PC-9 (cell line): ENCODE data around the gene TBC1D22A. TPM values are rescaled to one million over a fixed set of nuclear protein-coding genes. Genes with fewer than 3 reads are reported as not detected.
A peak's percentile ranks its signal among the peaks of the same experiment; 100 is the strongest.

Source experiments
- BruUV-seq: library from RNA; stranded (reverse); fragments of 400-500 nt; replicated peaks from 2 replicates; lab custom pipeline; 2021; lab: Mats Ljungman, UMichigan
- CTCF ChIA-PET: fragments of 300-600 bp; sonication (Branson Sonifier 250); formaldehyde crosslinking; loops from one replicate; lab custom pipeline; 2022; ENCODE audit warnings: antibody characterized with exemption; lab: Charles Lee
- POLR2A ChIA-PET: fragments of 300-600 bp; sonication (Branson Sonifier 250); formaldehyde crosslinking; loops from one replicate; lab custom pipeline; 2022; ENCODE audit warnings: antibody characterized with exemption; ENCODE audit not compliant: unreplicated experiment; lab: Charles Lee
- DNase-seq, 2 experiments: peaks; one replicate each; pipeline versions ENCODE4 v3.0.0 to v3.0.0-alpha.2; 2015 to 2022; ENCODE audit warnings: mixed read lengths in 1 of 2
- H2AFZ ChIP-seq: fragments of 200-600 bp; sonication (generic); 2 replicates; pipeline ENCODE4 v1.8.1; 2017; ENCODE audit warnings: antibody characterized with exemption
- H3F3A ChIP-seq: fragments of 200-600 bp; sonication (generic); 2 replicates; pipeline ENCODE4 v1.8.1; 2017; ENCODE audit warnings: antibody characterized with exemption, mild to moderate bottlenecking, low read depth; ENCODE audit not compliant: insufficient read depth
- H3K27ac ChIP-seq: fragments of 200-600 bp; sonication (generic); 2 replicates; pipeline ENCODE4 v1.6.1; 2016; ENCODE audit warnings: mixed run types
- H3K27me3 ChIP-seq: fragments of 200-600 bp; sonication (generic); 2 replicates; pipeline ENCODE4 v1.6.1; 2016; ENCODE audit warnings: low read depth, mixed run types; ENCODE audit not compliant: insufficient read depth
- H3K36me3 ChIP-seq: fragments of 200-600 bp; sonication (generic); 2 replicates; pipeline ENCODE4 v1.6.1; 2016; ENCODE audit warnings: low read depth, mixed run types
- H3K4me1 ChIP-seq: fragments of 200-600 bp; sonication (generic); replicated peaks from 2 replicates; pipeline ENCODE4 v1.6.1; 2016; ENCODE audit warnings: mixed run types; ENCODE audit not compliant: insufficient read depth
- H3K4me2 ChIP-seq: fragments of 200-600 bp; sonication (generic); 2 replicates; pipeline ENCODE4 v1.6.1; 2017; ENCODE audit warnings: mixed run types
- H3K4me3 ChIP-seq: fragments of 200-600 bp; sonication (generic); 2 replicates; pipeline ENCODE4 v1.6.1; 2016; ENCODE audit warnings: mixed run types
- H3K79me2 ChIP-seq: fragments of 200-600 bp; sonication (generic); 2 replicates; pipeline ENCODE4 v1.6.1; 2017; ENCODE audit warnings: low read depth, mixed run types
- H3K9me2 ChIP-seq: fragments of 200-600 bp; sonication (generic); 2 replicates; pipeline ENCODE4 v1.8.1; 2017; ENCODE audit warnings: mild to moderate bottlenecking; ENCODE audit not compliant: insufficient read depth
- H3K9me3 ChIP-seq: fragments of 200-600 bp; sonication (generic); 2 replicates; pipeline ENCODE4 v1.8.1; 2016; ENCODE audit warnings: low read depth; ENCODE audit not compliant: insufficient read depth
- H4K20me1 ChIP-seq: fragments of 200-600 bp; sonication (generic); 2 replicates; pipeline ENCODE4 v1.8.1; 2017; ENCODE audit not compliant: insufficient read depth
- CTCF ChIP-seq: fragments of 200-600 bp; sonication (generic); conservative IDR thresholded peaks from 2 replicates; pipeline ENCODE4 v1.6.1; 2017; ENCODE audit warnings: mixed run types, antibody characterized with exemption, mild to moderate bottlenecking, moderate library complexity
- EZH2 ChIP-seq: fragments of 200-600 bp; sonication (generic); IDR thresholded peaks from 2 replicates; pipeline ENCODE4 v1.8.0; 2017; ENCODE audit warnings: antibody characterized with exemption, low read depth
- intact Hi-C: fragments of 100-400 bp; cut with micrococcal nuclease; formaldehyde crosslinking; loops from one replicate; pipeline ENCODE4 v1.10.0; 2022; ENCODE audit not compliant: unreplicated experiment
- total RNA-seq: library from RNA; stranded (reverse); gene quantifications from 2 replicates; pipeline ENCODE4 v1.2.3, GENCODE V29; 2021

The TBC1D22A gene
- total RNA-seq, 1 experiment from 2014 or later: 40.3 TPM

GRCh38 chr22:46775850-46776826 lies 13.7 kb downstream of the TBC1D22A start:
- Histone ChIP-seq H3K27me3 (no peaks in the 10 kb centered on the region), H4K20me1 (peaks cover 67% of the 10 kb centered on the region), H3K9me2 (no peaks in the 10 kb centered on the region), H3K4me1 (peaks cover 28% of the 10 kb centered on the region), H2AFZ (no peak overlapping the region), H3K9me3 (no peaks in the 10 kb centered on the region), H3K27ac (no peak overlapping the region), H3K79me2 (peaks cover 74% of the 10 kb centered on the region), H3F3A (peaks cover 10% of the 10 kb centered on the region; the same call in 1 of the 2 replicates), H3K36me3 (no peaks in the 10 kb centered on the region), H3K4me3 (no peak overlapping the region), H3K4me2 (no peak overlapping the region)
- ChIA-PET POLR2A (no interaction called here), CTCF (no interaction called here)
- intact Hi-C loops: no loop called here
- DNase-seq: no peak
- no peak for TF ChIP-seq CTCF
- no peak for TF ChIP-seq EZH2
- no TSS peak for BruUV-seq

GRCh38 chr22:46776876-46777608 lies 14.6 kb downstream of the TBC1D22A start:
- intact Hi-C loops: no loop called here
- ChIA-PET POLR2A (no interaction called here), CTCF (no interaction called here)
- DNase-seq: peak in 1 of 2 experiments; percentile 12
- H3K79me2 ChIP-seq: peaks cover 83% of the 10 kb centered on the region
- no peaks in the 10 kb centered on the region for H3K36me3 ChIP-seq
- H3K9me2 ChIP-seq: no peaks in the 10 kb centered on the region
- no TSS peak for BruUV-seq
- no peak for TF ChIP-seq EZH2
- TF ChIP-seq CTCF: no peak
- peaks cover 28% of the 10 kb centered on the region for H3K4me1 ChIP-seq
- no peak overlapping the region for H3K27ac ChIP-seq
- H3K4me2 ChIP-seq: no peak overlapping the region
- H3K4me3 ChIP-seq: no peak overlapping the region
- H3F3A ChIP-seq: peaks cover 10% of the 10 kb centered on the region; the same call in 1 of the 2 replicates
- peaks cover 73% of the 10 kb centered on the region for H4K20me1 ChIP-seq
- H3K9me3 ChIP-seq: no peaks in the 10 kb centered on the region
- no peak overlapping the region for H2AFZ ChIP-seq
- no peaks in the 10 kb centered on the region for H3K27me3 ChIP-seq

GRCh38 chr22:46777609-46777970 lies 15.1 kb downstream of the TBC1D22A start:
- POLR2A ChIA-PET: no interaction called here
- peaks cover 78% of the 10 kb centered on the region for H4K20me1 ChIP-seq

More at GRCh38 chr22:46777609-46777970, 15.1 kb downstream of the TBC1D22A start:
- Histone ChIP-seq H3K79me2 (peaks cover 88% of the 10 kb centered on the region), H3K4me2 (no peak overlapping the region), H3K27ac (no peak overlapping the region), H2AFZ (no peak overlapping the region), H3K4me1 (peaks cover 28% of the 10 kb centered on the region), H3K9me2 (no peaks in the 10 kb centered on the region), H3K36me3 (no peaks in the 10 kb centered on the region), H3K4me3 (no peak overlapping the region), H3F3A (peaks cover 10% of the 10 kb centered on the region; the same call in 1 of the 2 replicates), H3K27me3 (no peaks in the 10 kb centered on the region), H3K9me3 (no peaks in the 10 kb centered on the region)
- peak in 1 of 2 experiments; percentile 21 for DNase-seq
- no TSS peak for BruUV-seq
- TF ChIP-seq EZH2 (no peak), CTCF (no peak)
- intact Hi-C loops: no loop called here
- CTCF ChIA-PET: no interaction called here
